Gastrocnemius medialis (tissue), 4 donors: ENCODE results near the gene PGAM2. TPM values are rescaled to one million over a fixed set of nuclear protein-coding genes. Genes with fewer than 3 reads are reported as not detected.

Experiments
- ATAC-seq, 2 donors: fragments of 150-250 bp; one replicate each; pipeline ENCODE4 v1.9.1; 2016
- DNase-seq, 2 donors: peaks; one replicate each; pipeline ENCODE4 v3.0.0-alpha.2; 2019
- H3K27ac ChIP-seq, 4 donors: fragments of 200-600 bp; sonication (generic); 1 replicate in 1 of 4; 2 replicates in 3 of 4; pipeline ENCODE4 v1.5.1; 2016 to 2018; ENCODE audit warnings: mild to moderate bottlenecking in 2 of 4, moderate library complexity in 1 of 4
- H3K27me3 ChIP-seq, 3 donors: fragments of 200-600 bp; sonication (generic) in 2 of 3; 1 replicate in 1 of 3; 2 replicates in 2 of 3; pipeline versions ENCODE4 v1.5.1 to v1.6.0; 2016 to 2019; ENCODE audit warnings: mild to moderate bottlenecking in 1 of 3, moderate library complexity in 1 of 3
- H3K36me3 ChIP-seq, 2 donors: fragments of 200-600 bp; sonication (generic) in 1 of 2; one replicate each; pipeline ENCODE4 v1.5.1; 2017 to 2018
- H3K4me1 ChIP-seq, 2 donors: fragments of 200-600 bp; sonication (generic) in 1 of 2; one replicate each; pipeline ENCODE4 v1.5.1; 2016 to 2017; ENCODE audit warnings: mild to moderate bottlenecking in 2 of 2
- H3K4me3 ChIP-seq, 4 donors: fragments of 200-600 bp; sonication (generic) in 3 of 4; 1 replicate in 1 of 4; 2 replicates in 3 of 4; pipeline ENCODE4 v1.5.1; 2016 to 2019; ENCODE audit warnings: mild to moderate bottlenecking in 2 of 4
- H3K9me3 ChIP-seq, 3 donors: fragments of 200-600 bp; sonication (generic) in 2 of 3; 1 replicate in 1 of 3; 2 replicates in 2 of 3; pipeline ENCODE4 v1.5.1; 2016 to 2019
- POLR2A ChIP-seq, 2 donors: fragments of 450-650 bp; IDR thresholded peaks; one replicate each; pipeline ENCODE4 v1.6.1; 2017; ENCODE audit warnings: antibody characterized with exemption in 2 of 2, mild to moderate bottlenecking in 2 of 2, moderate library complexity in 2 of 2
- in situ Hi-C, 4 donors: fragments of 200-750 bp; cut with MboI; loops; one replicate each; pipeline versions ENCODE4 v1.15.0 to v1.8.0; 2017; ENCODE audit warnings: low sequenced_read_pairs in 4 of 4
- intact Hi-C: fragments of 100-400 bp; cut with DNase I; formaldehyde crosslinking; loops from one replicate; pipeline ENCODE4 v1.15.1; 2023; ENCODE audit warnings: low total_unique reads
- total RNA-seq, 4 donors: library from RNA; depleted of rRNA; stranded (reverse); fragments of >200 nt; gene quantifications; one replicate each; pipeline versions ENCODE4 v1.1.0 to v1.2.3, GENCODE V29; 2016
- TF ChIP-seq, protein P1 (sequence below), 5 experiments: fragments of 450-650 bp in 3 of 5; fragments of 200-600 bp in 2 of 5; sonication (generic) in 2 of 5; IDR thresholded peaks in 4 of 5; conservative IDR thresholded peaks in 1 of 5; 1 replicate in 4 of 5; 2 replicates in 1 of 5; pipeline ENCODE4 v1.5.1; 2016 to 2019; ENCODE audit warnings: antibody characterized with exemption in 5 of 5, mild to moderate bottlenecking in 3 of 5, moderate library complexity in 3 of 5

Gene PGAM2
- total RNA-seq, 4 donors from 2014 or later, result 129 to 355 (median 306) TPM

DNA sequence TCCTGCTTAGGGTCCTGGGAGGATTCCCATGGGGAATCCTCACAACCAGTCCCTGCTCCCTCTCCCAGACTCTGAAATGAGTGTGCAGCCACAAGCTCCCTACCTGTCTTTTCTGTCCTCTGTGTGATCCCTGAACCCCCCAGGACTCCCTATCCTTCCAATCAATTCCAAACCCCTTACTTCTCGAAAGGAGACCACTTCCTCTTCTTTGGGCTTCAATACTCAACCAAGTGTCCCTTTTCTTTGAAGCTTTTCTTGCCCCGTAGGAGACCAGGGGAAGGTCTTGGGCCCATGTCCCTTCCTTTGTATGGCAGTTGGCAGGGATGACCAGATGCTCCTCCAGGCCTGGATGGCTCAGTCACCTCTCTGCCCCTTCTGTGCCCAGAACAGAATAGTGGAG is 40.5 kb upstream of the PGAM2 start:
- Histone ChIP-seq H3K4me1 (peaks cover 0 to 8% of the 10 kb centered on the region in 2 donors), H3K4me3 (peak overlapping the region in 1 of 4 donors; percentile 50)

DNA sequence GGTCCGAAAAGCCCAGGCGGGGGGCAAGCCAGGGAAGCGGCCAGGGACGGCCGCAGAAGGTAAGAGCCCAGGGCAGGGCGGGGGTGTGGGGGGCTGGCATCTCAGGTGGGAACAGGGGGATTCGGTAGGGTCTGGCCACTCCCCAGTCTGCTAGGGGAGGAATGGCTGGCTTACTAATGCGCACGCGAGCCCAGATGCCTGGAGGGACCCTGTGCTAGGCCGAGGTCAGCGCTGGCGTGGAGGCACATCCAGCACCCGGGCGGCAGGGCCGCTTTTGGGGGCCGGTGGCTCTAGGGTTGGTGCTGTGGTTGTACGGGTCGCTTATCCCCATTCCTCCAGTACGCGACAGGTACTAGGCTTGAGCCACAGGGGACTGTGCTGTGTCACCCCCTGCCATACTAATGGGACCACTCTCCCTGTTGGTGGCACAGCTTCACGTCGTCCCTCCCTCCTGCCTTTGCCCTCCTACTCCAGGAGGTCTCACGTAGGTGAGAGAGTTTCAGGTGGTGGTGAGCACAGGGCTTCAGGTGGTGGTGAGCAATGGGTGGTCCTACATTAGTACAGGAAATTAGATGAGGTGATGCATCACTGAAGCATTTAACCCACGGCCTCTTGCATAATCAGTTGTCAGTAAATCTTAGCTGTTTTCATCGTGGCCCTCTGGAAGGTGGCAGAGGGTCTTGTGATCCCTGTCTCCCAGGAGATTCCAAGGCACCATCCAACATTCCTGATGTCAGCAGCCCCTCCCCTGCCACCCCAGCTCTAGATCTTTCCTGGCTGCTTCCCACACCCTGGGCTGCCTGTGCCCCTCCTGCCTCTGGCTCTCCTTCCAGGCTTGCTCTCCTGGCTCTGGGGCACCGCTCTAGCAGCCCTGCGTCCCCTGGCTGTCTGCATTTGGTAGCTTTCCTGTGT is 39.7 kb upstream of the PGAM2 start:
- Histone ChIP-seq H3K4me1 (peaks cover 0 to 8% of the 10 kb centered on the region in 2 donors), H3K27ac (peak overlapping the region; percentile 63 to 73 (median 65)), H3K27me3 (peaks cover 8 to 10% (median 9%) of the 10 kb centered on the region in 3 donors), H3K4me3 (peak overlapping the region; percentile 48 to 55 (median 50)), H3K36me3 (no peaks in the 10 kb centered on the region), H3K9me3 (no peaks in the 10 kb centered on the region)
- intact Hi-C loops, result no loop called here
- DNase-seq, result no peak
- TF ChIP-seq, protein P1, sequence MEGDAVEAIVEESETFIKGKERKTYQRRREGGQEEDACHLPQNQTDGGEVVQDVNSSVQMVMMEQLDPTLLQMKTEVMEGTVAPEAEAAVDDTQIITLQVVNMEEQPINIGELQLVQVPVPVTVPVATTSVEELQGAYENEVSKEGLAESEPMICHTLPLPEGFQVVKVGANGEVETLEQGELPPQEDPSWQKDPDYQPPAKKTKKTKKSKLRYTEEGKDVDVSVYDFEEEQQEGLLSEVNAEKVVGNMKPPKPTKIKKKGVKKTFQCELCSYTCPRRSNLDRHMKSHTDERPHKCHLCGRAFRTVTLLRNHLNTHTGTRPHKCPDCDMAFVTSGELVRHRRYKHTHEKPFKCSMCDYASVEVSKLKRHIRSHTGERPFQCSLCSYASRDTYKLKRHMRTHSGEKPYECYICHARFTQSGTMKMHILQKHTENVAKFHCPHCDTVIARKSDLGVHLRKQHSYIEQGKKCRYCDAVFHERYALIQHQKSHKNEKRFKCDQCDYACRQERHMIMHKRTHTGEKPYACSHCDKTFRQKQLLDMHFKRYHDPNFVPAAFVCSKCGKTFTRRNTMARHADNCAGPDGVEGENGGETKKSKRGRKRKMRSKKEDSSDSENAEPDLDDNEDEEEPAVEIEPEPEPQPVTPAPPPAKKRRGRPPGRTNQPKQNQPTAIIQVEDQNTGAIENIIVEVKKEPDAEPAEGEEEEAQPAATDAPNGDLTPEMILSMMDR (IDR thresholded peaks at IDR 0.05 in 4 of 5, conservative IDR thresholded peaks at IDR 0.05 in 1 of 5), result no peak
- no peak for TF ChIP-seq POLR2A (IDR thresholded peaks at IDR 0.05)
- in situ Hi-C loops, result no loop called here
- ATAC-seq, result peak; percentile 44 to 62

More for the DNA sequence above, 40.5 kb upstream of the PGAM2 start:
- Histone ChIP-seq H3K27me3 (peaks cover 8 to 10% (median 9%) of the 10 kb centered on the region in 3 donors), H3K9me3 (no peaks in the 10 kb centered on the region), H3K27ac (peak overlapping the region; percentile 63 to 73 (median 65)), H3K36me3 (no peaks in the 10 kb centered on the region)
- TF ChIP-seq, protein P1 (IDR thresholded peaks at IDR 0.05 in 4 of 5, conservative IDR thresholded peaks at IDR 0.05 in 1 of 5), result no peak
- TF ChIP-seq POLR2A (IDR thresholded peaks at IDR 0.05), result no peak
- ATAC-seq, result no peak
- no peak for DNase-seq
- in situ Hi-C loops (no loop called here), intact Hi-C loops (no loop called here)

DNA sequence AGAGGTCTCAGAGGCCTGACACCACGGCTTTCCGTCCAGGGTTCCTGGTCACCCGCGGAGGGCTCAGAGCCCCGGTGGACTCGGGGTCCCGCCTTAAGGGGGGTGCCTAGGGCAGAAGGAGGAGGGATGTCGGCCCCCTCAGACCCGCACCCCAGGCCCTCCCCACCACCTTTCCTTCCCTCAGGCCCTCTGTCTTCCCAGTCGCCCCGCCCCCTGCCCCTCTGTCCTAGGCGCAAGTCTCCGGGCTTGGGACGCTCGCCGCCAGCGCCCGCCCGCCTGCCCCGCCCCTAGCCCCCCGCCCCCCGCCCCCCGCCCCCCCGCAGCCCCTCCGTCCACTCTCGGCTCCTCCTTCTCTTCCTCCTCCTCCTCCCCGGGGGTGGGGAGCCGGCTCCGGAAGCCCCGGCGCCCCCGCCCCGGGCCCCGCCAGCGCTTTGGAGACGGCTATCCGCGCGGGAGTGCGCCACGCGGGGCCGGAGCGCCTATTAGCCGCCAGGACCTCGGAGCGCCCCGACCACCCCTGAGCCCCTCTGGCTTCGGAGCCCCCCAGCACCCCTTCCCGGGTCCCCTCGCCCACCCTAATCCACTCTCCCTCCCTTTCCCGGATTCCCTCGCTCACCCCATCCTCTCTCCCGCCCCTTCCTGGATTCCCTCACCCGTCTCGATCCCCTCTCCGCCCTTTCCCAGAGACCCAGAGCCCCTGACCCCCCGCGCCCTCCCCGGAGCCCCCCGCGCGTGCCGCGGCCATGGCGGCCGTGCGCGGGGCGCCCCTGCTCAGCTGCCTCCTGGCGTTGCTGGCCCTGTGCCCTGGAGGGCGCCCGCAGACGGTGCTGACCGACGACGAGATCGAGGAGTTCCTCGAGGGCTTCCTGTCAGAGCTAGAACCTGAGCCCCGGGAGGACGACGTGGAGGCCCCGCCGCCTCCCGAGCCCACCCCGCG is 38.8 kb upstream of the PGAM2 start, which contains the start of gene AEBP1:
Gene AEBP1, plus strand, starts transcription at position 423 of the 937 bp plus-strand sequence. Its CDS starts 321 bp downstream, at position 744.
- peaks cover 8 to 10% (median 9%) of the 10 kb centered on the region in 3 donors for H3K27me3 ChIP-seq
- H3K4me1 ChIP-seq, result peaks cover 0 to 8% of the 10 kb centered on the region in 2 donors
- ATAC-seq (peak in 1 of 2 donors; percentile 13), DNase-seq (no peak)
- H3K4me3 ChIP-seq, result peak within 1 kb of the TSS; percentile 48 to 55 (median 50)
- H3K27ac ChIP-seq, result peak within 1 kb of the TSS; percentile 63 to 73 (median 65)
- in situ Hi-C loops, result no loop called here
- intact Hi-C loops, result no loop called here
- TF ChIP-seq, protein P1 (IDR thresholded peaks at IDR 0.05 in 4 of 5, conservative IDR thresholded peaks at IDR 0.05 in 1 of 5), result no peak
- TF ChIP-seq POLR2A (IDR thresholded peaks at IDR 0.05), result no peak
- H3K9me3 ChIP-seq, result no peaks in the 10 kb centered on the region
- no peaks in the 10 kb centered on the region for H3K36me3 ChIP-seq

DNA sequence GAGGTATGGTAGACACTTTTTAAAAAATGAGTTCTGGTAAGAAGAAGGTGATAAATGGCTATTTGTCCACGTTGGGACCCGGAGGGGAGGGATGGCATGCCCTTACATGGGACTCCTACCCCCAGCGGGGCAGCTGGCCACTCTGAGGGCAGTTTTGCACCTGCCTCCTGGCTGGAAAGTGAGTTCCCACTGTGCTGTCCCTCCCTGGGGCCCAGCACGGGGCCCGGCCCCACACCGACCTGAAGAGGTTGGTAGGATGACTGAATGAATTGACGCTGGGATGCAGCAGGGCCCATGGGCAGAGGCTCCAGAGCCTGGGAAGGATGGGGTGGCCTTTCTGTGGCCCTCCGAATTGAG is 38.2 kb upstream of the PGAM2 start:
- peaks cover 0 to 8% of the 10 kb centered on the region in 2 donors for H3K4me1 ChIP-seq
- intact Hi-C loops, result no loop called here
- TF ChIP-seq POLR2A (IDR thresholded peaks at IDR 0.05), result no peak
- TF ChIP-seq, protein P1 (IDR thresholded peaks at IDR 0.05 in 4 of 5, conservative IDR thresholded peaks at IDR 0.05 in 1 of 5), result no peak

More for the DNA sequence above, 38.2 kb upstream of the PGAM2 start:
- ATAC-seq (no peak), DNase-seq (no peak)
- Histone ChIP-seq H3K27me3 (peaks cover 8 to 10% (median 9%) of the 10 kb centered on the region in 3 donors), H3K9me3 (no peaks in the 10 kb centered on the region), H3K36me3 (no peaks in the 10 kb centered on the region), H3K4me3 (peak overlapping the region in 1 of 4 donors; percentile 50), H3K27ac (peak overlapping the region in 3 of 4 donors; percentile 0 to 43 (median 20))
- in situ Hi-C loops, result no loop called here
